SK-N-SH treated with all-trans-retinoic acid at 6 μM for 48 hours (cell line): ENCODE measurements around the gene DPF3.

Experiments used
- ATAC-seq: fragments of 200-7000 bp; cut with Tn5 transposase; 3 replicates; pipeline ENCODE4 v1.9.1; 2020; ENCODE audit warnings: mild to moderate bottlenecking, moderate library complexity
- ARNTL ChIP-seq: fragments of 450-650 bp; formaldehyde crosslinking; IDR thresholded peaks from 2 replicates; pipeline ENCODE4 v1.5.0; 2020; ENCODE audit warnings: low read depth, mild to moderate bottlenecking, moderate library complexity, borderline replicate concordance
- BACH2 ChIP-seq: fragments of 250-450 bp; sonication (Bioruptor Pico); IDR thresholded peaks from 2 replicates; pipeline ENCODE4 v1.9.0; 2021; ENCODE audit warnings: mild to moderate bottlenecking, borderline replicate concordance
- CSDC2 ChIP-seq: fragments of 250-450 bp; sonication (Bioruptor Pico); IDR thresholded peaks from 2 replicates; pipeline ENCODE4 v1.5.0; 2020; ENCODE audit warnings: mild to moderate bottlenecking, moderate library complexity
- ESRRG ChIP-seq: fragments of 250-450 bp; sonication (Bioruptor Pico); IDR thresholded peaks from 2 replicates; pipeline ENCODE4 v1.6.1; 2021; ENCODE audit warnings: mild to moderate bottlenecking
- GLIS3 ChIP-seq: fragments of 250-450 bp; sonication (Bioruptor Pico); IDR thresholded peaks from 2 replicates; pipeline ENCODE4 v1.5.0; 2020; ENCODE audit warnings: mild to moderate bottlenecking, moderate library complexity
- ISL1 ChIP-seq: fragments of 250-450 bp; sonication (Bioruptor Pico); IDR thresholded peaks from 2 replicates; pipeline ENCODE4 v2.1.2; 2022; ENCODE audit warnings: mild to moderate bottlenecking, moderate library complexity
- OSR1 ChIP-seq: fragments of 250-450 bp; sonication (Bioruptor Pico); IDR thresholded peaks from 2 replicates; pipeline ENCODE4 v1.8.0; 2022; ENCODE audit warnings: moderate library complexity, mild to moderate bottlenecking, inconsistent platforms
- PPARA ChIP-seq: fragments of 250-450 bp; sonication (Bioruptor Pico); IDR thresholded peaks from 2 replicates; pipeline ENCODE4 v1.5.0; 2020; ENCODE audit warnings: mild to moderate bottlenecking, borderline replicate concordance
- RARB ChIP-seq: fragments of 250-450 bp; sonication (Bioruptor Pico); IDR thresholded peaks from 2 replicates; pipeline ENCODE4 v1.8.0; 2021; ENCODE audit warnings: mild to moderate bottlenecking, moderate library complexity
- SNAI2 ChIP-seq: fragments of 250-450 bp; sonication (Bioruptor Pico); IDR thresholded peaks from 2 replicates; pipeline ENCODE4 v1.5.0; 2020; ENCODE audit warnings: mild to moderate bottlenecking, moderate library complexity
- TCF4 ChIP-seq: fragments of 250-450 bp; sonication (Bioruptor Pico); IDR thresholded peaks from 2 replicates; pipeline ENCODE4 v1.8.0; 2021; ENCODE audit warnings: mild to moderate bottlenecking, moderate library complexity, borderline replicate concordance
- TOX ChIP-seq: fragments of 250-450 bp; sonication (Bioruptor Pico); IDR thresholded peaks from 2 replicates; pipeline ENCODE4 v1.8.0; 2021; ENCODE audit warnings: mild to moderate bottlenecking, moderate library complexity, borderline replicate concordance
- TSHZ2 ChIP-seq: fragments of 250-450 bp; sonication (Bioruptor Pico); IDR thresholded peaks from 2 replicates; pipeline ENCODE4 v1.5.0; 2020; ENCODE audit warnings: mild to moderate bottlenecking, moderate library complexity
- ZC3H10 ChIP-seq: fragments of 250-450 bp; sonication (Bioruptor Pico); IDR thresholded peaks from 2 replicates; pipeline ENCODE4 v1.5.1; 2021; ENCODE audit warnings: mild to moderate bottlenecking, moderate library complexity
- ZFP3 ChIP-seq: fragments of 250-450 bp; sonication (Bioruptor Pico); IDR thresholded peaks from 2 replicates; pipeline ENCODE4 v1.5.0; 2020; ENCODE audit warnings: mild to moderate bottlenecking, moderate library complexity
- ZFP30 ChIP-seq: fragments of 450-650 bp; formaldehyde crosslinking; IDR thresholded peaks from 2 replicates; pipeline ENCODE4 v1.5.0; 2022; ENCODE audit warnings: mild to moderate bottlenecking, moderate library complexity
- ZNF565 ChIP-seq: fragments of 450-650 bp; formaldehyde crosslinking; conservative IDR thresholded peaks from 2 replicates; pipeline ENCODE4 v1.5.0; 2020; ENCODE audit warnings: low read depth, mild to moderate bottlenecking, moderate library complexity
- ZNF70 ChIP-seq: fragments of 450-650 bp; formaldehyde crosslinking; IDR thresholded peaks from 2 replicates; pipeline ENCODE4 v1.5.0; 2020; ENCODE audit warnings: mild to moderate bottlenecking, moderate library complexity
- ZNF8 ChIP-seq: fragments of 450-650 bp; formaldehyde crosslinking; IDR thresholded peaks from 2 replicates; pipeline ENCODE4 v1.5.0; 2020; ENCODE audit warnings: mild to moderate bottlenecking, moderate library complexity
- TF ChIP-seq, protein P1 (sequence below): fragments of 250-450 bp; sonication (Bioruptor Pico); IDR thresholded peaks from 2 replicates; pipeline ENCODE4 v1.8.0; 2021; ENCODE audit warnings: low read depth, mild to moderate bottlenecking, moderate library complexity, borderline replicate concordance
- TF ChIP-seq, protein P2 (sequence below): fragments of 250-450 bp; sonication (Bioruptor Pico); IDR thresholded peaks from 2 replicates; pipeline ENCODE4 v1.8.0; 2020; ENCODE audit warnings: mild to moderate bottlenecking, moderate library complexity, borderline replicate concordance
- TF ChIP-seq, protein P3 (sequence below): fragments of 250-450 bp; sonication (Bioruptor Pico); IDR thresholded peaks from 2 replicates; pipeline ENCODE4 v1.5.1; 2020; ENCODE audit warnings: low read depth, mild to moderate bottlenecking, moderate library complexity
- TF ChIP-seq, protein P4 (sequence below): fragments of 250-450 bp; sonication (Bioruptor Pico); IDR thresholded peaks from 2 replicates; pipeline ENCODE4 v1.5.1; 2021; ENCODE audit warnings: mild to moderate bottlenecking, moderate library complexity

Gene DPF3

DNA sequence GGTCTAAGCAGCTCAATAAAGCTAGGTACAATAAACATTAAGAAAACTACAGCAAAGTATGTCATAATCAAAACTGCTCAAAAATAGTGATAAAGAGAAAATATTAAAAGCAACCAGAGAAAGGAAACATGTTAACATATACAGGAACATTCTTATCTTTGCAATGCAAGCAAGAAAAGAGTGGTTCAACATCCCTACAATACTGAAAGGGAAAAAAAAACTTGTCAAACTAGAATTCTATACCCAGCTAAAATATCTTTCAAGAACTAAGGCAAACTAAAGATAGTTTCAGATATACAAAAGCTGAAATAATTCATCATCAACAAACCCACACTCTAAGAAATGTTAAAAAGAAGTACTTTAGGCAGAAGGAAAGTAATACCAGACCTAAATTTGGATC is 134.2 kb downstream of the DPF3 start:
- TF ChIP-seq ZC3H10 (no peak), GLIS3 (no peak), ZNF8 (CRISPR knock-in tag) (no peak), ISL1 (CRISPR knock-in tag) (no peak)
- no peak for ATAC-seq

GRCh38 chr14:72758993-72759392 is 134.9 kb downstream of the DPF3 start:
- no peak for TF ChIP-seq ZNF565 (CRISPR knock-in tag)
- TF ChIP-seq ZFP30 (CRISPR knock-in tag) = peak; percentile 73
- TF ChIP-seq, protein P1, sequence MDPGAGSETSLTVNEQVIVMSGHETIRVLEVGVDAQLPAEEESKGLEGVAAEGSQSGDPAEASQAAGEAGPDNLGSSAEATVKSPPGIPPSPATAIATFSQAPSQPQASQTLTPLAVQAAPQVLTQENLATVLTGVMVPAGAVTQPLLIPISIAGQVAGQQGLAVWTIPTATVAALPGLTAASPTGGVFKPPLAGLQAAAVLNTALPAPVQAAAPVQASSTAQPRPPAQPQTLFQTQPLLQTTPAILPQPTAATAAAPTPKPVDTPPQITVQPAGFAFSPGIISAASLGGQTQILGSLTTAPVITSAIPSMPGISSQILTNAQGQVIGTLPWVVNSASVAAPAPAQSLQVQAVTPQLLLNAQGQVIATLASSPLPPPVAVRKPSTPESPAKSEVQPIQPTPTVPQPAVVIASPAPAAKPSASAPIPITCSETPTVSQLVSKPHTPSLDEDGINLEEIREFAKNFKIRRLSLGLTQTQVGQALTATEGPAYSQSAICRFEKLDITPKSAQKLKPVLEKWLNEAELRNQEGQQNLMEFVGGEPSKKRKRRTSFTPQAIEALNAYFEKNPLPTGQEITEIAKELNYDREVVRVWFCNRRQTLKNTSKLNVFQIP = no peak
- no peak for TF ChIP-seq TCF4
- no peak for TF ChIP-seq RARB
- no peak for ATAC-seq

DNA sequence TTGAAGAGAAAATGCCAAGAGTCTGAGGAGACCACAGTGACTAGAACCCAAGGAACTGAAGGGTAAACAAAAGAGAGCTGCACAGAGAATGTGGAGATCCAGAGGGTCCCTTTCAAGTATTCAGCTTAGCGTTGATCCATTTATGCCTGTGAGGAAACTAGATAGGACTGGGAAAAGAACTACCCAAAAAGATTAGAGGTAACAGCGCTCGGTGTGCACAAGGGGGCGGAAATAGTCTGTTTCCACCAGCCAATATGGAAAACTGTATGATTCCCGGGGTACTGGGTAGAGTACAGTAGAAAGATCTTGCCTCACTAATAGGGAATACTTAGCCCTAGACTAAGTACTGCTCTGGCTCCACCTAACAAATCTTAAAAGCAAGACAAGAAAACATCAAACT is 135.5 kb downstream of the DPF3 start:
- ATAC-seq = no peak
- TF ChIP-seq TSHZ2 (CRISPR knock-in tag) = no peak
- no peak for TF ChIP-seq CSDC2 (CRISPR knock-in tag)
- no peak for TF ChIP-seq GLIS3
- TF ChIP-seq TOX = no peak

DNA sequence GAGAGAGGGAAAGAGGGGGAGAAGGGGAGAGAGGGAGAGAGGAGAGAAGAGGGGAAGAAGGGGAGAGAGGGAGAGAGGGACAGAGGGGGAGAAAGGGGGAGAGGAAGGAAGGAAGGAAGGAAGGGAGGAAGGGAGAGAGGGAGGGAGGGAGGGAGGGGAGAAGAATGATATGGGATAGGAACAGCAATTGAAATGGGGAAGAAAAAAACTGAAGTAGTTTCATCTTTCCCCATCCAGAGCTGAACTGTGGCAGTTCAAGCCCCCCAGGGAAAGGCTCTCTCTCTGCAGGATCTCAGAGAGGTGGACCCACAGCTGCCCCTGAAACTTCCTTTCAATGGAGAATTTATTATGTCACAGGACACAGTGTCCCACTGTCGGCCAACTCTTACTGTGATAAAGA is 136.9 kb downstream of the DPF3 start:
- ATAC-seq = no peak
- no peak for TF ChIP-seq GLIS3
- TF ChIP-seq ZFP3 (CRISPR knock-in tag) = no peak
- TF ChIP-seq ZNF70 (CRISPR knock-in tag) = no peak
- TF ChIP-seq SNAI2 (CRISPR knock-in tag) = no peak
- no peak for TF ChIP-seq BACH2 (CRISPR knock-in tag)
- TF ChIP-seq, protein P2, sequence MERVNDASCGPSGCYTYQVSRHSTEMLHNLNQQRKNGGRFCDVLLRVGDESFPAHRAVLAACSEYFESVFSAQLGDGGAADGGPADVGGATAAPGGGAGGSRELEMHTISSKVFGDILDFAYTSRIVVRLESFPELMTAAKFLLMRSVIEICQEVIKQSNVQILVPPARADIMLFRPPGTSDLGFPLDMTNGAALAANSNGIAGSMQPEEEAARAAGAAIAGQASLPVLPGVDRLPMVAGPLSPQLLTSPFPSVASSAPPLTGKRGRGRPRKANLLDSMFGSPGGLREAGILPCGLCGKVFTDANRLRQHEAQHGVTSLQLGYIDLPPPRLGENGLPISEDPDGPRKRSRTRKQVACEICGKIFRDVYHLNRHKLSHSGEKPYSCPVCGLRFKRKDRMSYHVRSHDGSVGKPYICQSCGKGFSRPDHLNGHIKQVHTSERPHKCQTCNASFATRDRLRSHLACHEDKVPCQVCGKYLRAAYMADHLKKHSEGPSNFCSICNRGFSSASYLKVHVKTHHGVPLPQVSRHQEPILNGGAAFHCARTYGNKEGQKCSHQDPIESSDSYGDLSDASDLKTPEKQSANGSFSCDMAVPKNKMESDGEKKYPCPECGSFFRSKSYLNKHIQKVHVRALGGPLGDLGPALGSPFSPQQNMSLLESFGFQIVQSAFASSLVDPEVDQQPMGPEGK (CRISPR knock-in tag) = no peak
- no peak for TF ChIP-seq OSR1 (CRISPR knock-in tag)
- TF ChIP-seq ESRRG (CRISPR knock-in tag) = no peak
- TF ChIP-seq, protein P3, sequence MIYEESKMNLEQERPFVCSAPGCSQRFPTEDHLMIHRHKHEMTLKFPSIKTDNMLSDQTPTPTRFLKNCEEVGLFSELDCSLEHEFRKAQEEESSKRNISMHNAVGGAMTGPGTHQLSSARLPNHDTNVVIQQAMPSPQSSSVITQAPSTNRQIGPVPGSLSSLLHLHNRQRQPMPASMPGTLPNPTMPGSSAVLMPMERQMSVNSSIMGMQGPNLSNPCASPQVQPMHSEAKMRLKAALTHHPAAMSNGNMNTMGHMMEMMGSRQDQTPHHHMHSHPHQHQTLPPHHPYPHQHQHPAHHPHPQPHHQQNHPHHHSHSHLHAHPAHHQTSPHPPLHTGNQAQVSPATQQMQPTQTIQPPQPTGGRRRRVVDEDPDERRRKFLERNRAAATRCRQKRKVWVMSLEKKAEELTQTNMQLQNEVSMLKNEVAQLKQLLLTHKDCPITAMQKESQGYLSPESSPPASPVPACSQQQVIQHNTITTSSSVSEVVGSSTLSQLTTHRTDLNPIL (CRISPR knock-in tag) = no peak
- no peak for TF ChIP-seq ZNF8 (CRISPR knock-in tag)
- TF ChIP-seq ZC3H10 = no peak
- no peak for TF ChIP-seq TCF4
- TF ChIP-seq TSHZ2 (CRISPR knock-in tag) = no peak
- no peak for TF ChIP-seq PPARA (CRISPR knock-in tag)
- no peak for TF ChIP-seq ARNTL (CRISPR knock-in tag)
- TF ChIP-seq, protein P1 = no peak
- no peak for TF ChIP-seq TOX
- TF ChIP-seq, protein P4, sequence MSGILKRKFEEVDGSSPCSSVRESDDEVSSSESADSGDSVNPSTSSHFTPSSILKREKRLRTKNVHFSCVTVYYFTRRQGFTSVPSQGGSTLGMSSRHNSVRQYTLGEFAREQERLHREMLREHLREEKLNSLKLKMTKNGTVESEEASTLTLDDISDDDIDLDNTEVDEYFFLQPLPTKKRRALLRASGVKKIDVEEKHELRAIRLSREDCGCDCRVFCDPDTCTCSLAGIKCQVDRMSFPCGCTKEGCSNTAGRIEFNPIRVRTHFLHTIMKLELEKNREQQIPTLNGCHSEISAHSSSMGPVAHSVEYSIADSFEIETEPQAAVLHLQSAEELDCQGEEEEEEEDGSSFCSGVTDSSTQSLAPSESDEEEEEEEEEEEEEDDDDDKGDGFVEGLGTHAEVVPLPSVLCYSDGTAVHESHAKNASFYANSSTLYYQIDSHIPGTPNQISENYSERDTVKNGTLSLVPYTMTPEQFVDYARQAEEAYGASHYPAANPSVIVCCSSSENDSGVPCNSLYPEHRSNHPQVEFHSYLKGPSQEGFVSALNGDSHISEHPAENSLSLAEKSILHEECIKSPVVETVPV = no peak
- no peak for TF ChIP-seq CSDC2 (CRISPR knock-in tag)
- TF ChIP-seq ZNF565 (CRISPR knock-in tag) = no peak
